Measurements from ENCODE around the gene CREBBP. TPM values are rescaled to one million over a fixed set of nuclear protein-coding genes. Genes with fewer than 3 reads are reported as not detected.

Gene CREBBP
- total and polyA plus RNA-seq, 10 donors: 5.8 to 153 (median 99.9) TPM

DNA sequence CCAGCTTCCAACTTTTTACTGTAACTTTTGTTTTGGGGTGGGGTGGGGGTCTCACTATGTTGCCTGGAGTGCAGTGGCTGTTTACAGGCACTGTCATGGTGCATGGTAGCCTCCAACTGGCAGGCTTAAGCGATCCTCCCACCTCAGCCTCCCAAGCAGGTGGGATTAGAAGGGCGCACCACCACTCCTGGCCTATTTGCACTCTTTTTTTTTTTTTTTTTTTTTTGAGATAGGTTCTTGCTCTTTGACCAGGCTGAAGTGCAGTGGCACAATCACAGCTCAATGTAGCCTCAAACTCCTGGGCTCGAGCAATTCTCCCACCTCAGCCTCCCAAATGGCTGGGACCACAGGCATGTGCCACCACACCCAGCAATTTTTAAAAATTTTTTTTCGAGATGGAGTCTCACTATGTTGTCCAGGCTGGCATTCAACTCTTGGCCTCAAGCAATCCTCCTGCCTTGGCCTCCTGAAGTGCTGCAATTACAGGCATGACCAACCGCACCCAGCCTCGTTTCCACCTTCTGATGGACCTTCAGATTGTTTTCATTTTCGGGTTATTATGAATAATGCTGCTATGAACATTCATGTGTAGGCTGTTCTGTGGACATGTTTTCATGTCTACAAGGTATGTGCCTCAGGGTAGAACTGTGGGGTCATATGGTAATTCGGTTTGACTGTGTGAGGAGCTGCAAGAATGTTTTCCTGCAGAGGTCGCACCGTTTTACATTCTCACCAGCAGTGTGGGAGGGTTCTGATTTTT is 174.1 kb downstream of the CREBBP start:
- Histone ChIP-seq H3K9me3 (no peaks in the 10 kb centered on the region), H3K27me3 (replicated peaks in 1 of 7) (no peaks in the 10 kb centered on the region), H3K4me3 (no peak overlapping the region), H3K36me3 (peaks cover 0 to 26% (median 0%) of the 10 kb centered on the region in 6 donors), H3K27ac (no peak overlapping the region), H3K4me1 (no peaks in the 10 kb centered on the region)
- intact Hi-C loops (cut with DNase I; ENCODE audit: low total_unique reads): no loop called here
- DNase-seq: no peak
- TF ChIP-seq POLR2AphosphoS5 (IDR thresholded peaks at IDR 0.05) (no peak), POLR2A (IDR thresholded peaks at IDR 0.05) (no peak)
- TF ChIP-seq, protein P1, sequence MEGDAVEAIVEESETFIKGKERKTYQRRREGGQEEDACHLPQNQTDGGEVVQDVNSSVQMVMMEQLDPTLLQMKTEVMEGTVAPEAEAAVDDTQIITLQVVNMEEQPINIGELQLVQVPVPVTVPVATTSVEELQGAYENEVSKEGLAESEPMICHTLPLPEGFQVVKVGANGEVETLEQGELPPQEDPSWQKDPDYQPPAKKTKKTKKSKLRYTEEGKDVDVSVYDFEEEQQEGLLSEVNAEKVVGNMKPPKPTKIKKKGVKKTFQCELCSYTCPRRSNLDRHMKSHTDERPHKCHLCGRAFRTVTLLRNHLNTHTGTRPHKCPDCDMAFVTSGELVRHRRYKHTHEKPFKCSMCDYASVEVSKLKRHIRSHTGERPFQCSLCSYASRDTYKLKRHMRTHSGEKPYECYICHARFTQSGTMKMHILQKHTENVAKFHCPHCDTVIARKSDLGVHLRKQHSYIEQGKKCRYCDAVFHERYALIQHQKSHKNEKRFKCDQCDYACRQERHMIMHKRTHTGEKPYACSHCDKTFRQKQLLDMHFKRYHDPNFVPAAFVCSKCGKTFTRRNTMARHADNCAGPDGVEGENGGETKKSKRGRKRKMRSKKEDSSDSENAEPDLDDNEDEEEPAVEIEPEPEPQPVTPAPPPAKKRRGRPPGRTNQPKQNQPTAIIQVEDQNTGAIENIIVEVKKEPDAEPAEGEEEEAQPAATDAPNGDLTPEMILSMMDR (IDR thresholded peaks at IDR 0.05 in 8 of 11, conservative IDR thresholded peaks at IDR 0.05 in 3 of 11): no peak
- WGBS, 5 donors: 84 to 90% (median 86%) methylated on average over 10 of the region's 10 CpGs

DNA sequence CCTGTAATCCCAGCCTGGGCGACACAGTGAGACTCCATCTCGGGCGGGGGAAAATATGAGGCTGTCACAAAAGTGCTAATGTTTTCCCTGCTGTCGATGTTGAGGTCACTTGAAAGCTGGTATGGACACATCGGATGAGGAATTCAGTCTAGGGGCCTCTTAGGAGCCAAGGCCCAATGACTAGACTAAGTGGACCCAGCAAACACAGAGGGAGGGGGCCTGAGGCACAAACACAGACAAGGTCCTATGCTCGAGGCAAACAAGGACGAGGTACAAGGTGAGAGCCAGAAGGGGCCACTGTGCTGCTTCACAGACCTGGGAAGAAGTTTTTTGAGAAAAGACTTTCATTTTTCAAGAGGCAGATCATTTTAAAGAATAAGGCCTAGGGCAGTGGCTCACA is 178.4 kb downstream of the CREBBP start:
- intact Hi-C loops (cut with DNase I; ENCODE audit: low total_unique reads): no loop called here
- DNase-seq: no peak
- Histone ChIP-seq H3K27me3 (replicated peaks in 1 of 7) (no peaks in the 10 kb centered on the region), H3K4me1 (peaks cover 0 to 8% (median 0%) of the 10 kb centered on the region in 6 donors), H3K9me3 (no peaks in the 10 kb centered on the region), H3K4me3 (no peak overlapping the region), H3K36me3 (peaks cover 0 to 15% (median 0%) of the 10 kb centered on the region in 6 donors), H3K27ac (no peak overlapping the region)
- no peak for TF ChIP-seq POLR2A (IDR thresholded peaks at IDR 0.05)
- TF ChIP-seq, protein P1 (IDR thresholded peaks at IDR 0.05 in 8 of 11, conservative IDR thresholded peaks at IDR 0.05 in 3 of 11): no peak
- no peak for TF ChIP-seq POLR2AphosphoS5 (IDR thresholded peaks at IDR 0.05)
- 93 to 97% (median 97%) methylated on average over 7 of the region's 7 CpGs for WGBS, 5 donors

DNA sequence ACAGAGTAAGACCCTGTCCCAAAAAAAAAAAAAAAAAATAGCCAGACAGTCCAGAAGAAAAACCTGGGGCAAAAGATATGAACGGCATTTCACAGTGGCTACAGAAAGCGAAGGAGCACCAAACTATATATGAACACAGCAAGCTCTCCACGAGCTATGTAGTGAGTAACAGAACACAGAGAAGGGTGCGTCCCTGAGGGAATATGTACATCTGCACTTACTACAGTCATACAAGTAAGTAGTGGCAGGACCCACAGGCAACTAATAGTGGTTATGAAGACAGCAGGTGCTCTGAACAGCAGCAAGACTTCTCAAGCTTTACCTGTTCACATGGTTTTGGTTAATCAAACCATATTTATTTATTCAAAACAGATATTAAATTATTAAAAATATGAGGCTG is 179.0 kb downstream of the CREBBP start:
- peaks cover 0 to 8% (median 0%) of the 10 kb centered on the region in 6 donors for H3K4me1 ChIP-seq
- no peaks in the 10 kb centered on the region for H3K27me3 ChIP-seq (replicated peaks in 1 of 7)
- intact Hi-C loops (cut with DNase I; ENCODE audit: low total_unique reads): no loop called here
- H3K36me3 ChIP-seq: peaks cover 0 to 15% (median 0%) of the 10 kb centered on the region in 6 donors
- H3K9me3 ChIP-seq: no peaks in the 10 kb centered on the region
- 86 to 93% (median 90%) methylated on average over 4 of the region's 4 CpGs for WGBS, 5 donors
- H3K27ac ChIP-seq: no peak overlapping the region
- H3K4me3 ChIP-seq: no peak overlapping the region
- no peak for DNase-seq
- no peak for TF ChIP-seq POLR2AphosphoS5 (IDR thresholded peaks at IDR 0.05)
- no peak for TF ChIP-seq POLR2A (IDR thresholded peaks at IDR 0.05)
- TF ChIP-seq, protein P1 (IDR thresholded peaks at IDR 0.05 in 8 of 11, conservative IDR thresholded peaks at IDR 0.05 in 3 of 11): no peak

DNA sequence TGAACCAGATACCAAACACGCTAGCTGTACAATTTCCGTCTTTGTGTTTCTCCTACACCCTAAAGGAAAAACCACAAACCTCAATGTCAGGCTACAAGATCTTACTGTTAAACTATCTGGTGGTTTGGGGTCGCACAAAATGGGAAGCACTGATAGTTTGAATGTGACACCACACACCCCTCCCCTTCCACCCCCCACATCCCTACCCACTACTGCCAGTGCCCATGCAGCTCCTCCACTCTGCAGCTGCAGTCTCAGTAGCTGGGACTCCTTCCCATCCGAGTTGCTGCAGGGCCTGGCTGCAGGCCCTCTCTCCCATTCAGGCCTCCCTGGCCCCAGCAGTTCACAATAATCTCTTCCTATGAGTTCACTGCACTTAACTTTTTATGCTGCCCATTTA is 181.6 kb downstream of the CREBBP start:
- H3K9me3 ChIP-seq: no peaks in the 10 kb centered on the region
- 27 to 60% (median 42%) methylated on average over 4 of the region's 4 CpGs for WGBS, 5 donors
- peaks cover 0 to 27% (median 0%) of the 10 kb centered on the region in 6 donors for H3K36me3 ChIP-seq
- no peaks in the 10 kb centered on the region for H3K27me3 ChIP-seq (replicated peaks in 1 of 7)
- intact Hi-C loops (cut with DNase I; ENCODE audit: low total_unique reads): loop anchor here (10.0 kb wide), 1 partner anchor 176 kb away; no protein-coding TSS in a partner anchor
- peaks cover 0 to 8% (median 0%) of the 10 kb centered on the region in 6 donors for H3K4me1 ChIP-seq
- DNase-seq: no peak
- TF ChIP-seq POLR2A (IDR thresholded peaks at IDR 0.05): no peak
- TF ChIP-seq POLR2AphosphoS5 (IDR thresholded peaks at IDR 0.05): no peak
- TF ChIP-seq, protein P1 (IDR thresholded peaks at IDR 0.05 in 8 of 11, conservative IDR thresholded peaks at IDR 0.05 in 3 of 11): no peak
- no peak overlapping the region for H3K27ac ChIP-seq
- no peak overlapping the region for H3K4me3 ChIP-seq
